ENCODE measurements around the gene SOS2. TPM values are rescaled to one million over a fixed set of nuclear protein-coding genes. Genes with fewer than 3 reads are reported as not detected.

Gene SOS2
- total and polyA plus RNA-seq, 10 of the 15 experiments (the other 5 are each of a cell fraction or from before 2014, with no cell fraction given), result 2.1 to 16.8 (median 8.4) TPM

GRCh38 chr14:50215416-50215815 lies 16.0 kb downstream of the SOS2 start:
- no TSS peak for BruUV-seq (replicated peaks)
- no peak for ATAC-seq
- no peak for FAIRE-seq
- CTCF ChIA-PET, result interaction anchor here (1.1 kb wide), 1 partner anchor 11 kb away, joined by 3 read pairs; no protein-coding TSS in a partner anchor
- no peaks in the 10 kb centered on the region for H3K4me1 ChIP-seq (ENCODE audit: control insufficient read depth, insufficient read depth, low read length)
- SMC1A ChIA-PET (ENCODE audit: uncharacterized antibody, unreplicated experiment), result no interaction called here
- no peak for DNase-seq (ENCODE audit: low read depth, low spot score)
- RAD21 ChIA-PET (ENCODE audit: unreplicated experiment), result no interaction called here
- H3K36me3 ChIP-seq (ENCODE audit: control insufficient read depth in 2 of 2, insufficient read depth in 2 of 2, low read length in 1 of 2), result no peaks in the 10 kb centered on the region
- WGBS (ENCODE audit: insufficient coverage, insufficient replicate concordance, low lambda C conversion rate, missing lambda C conversion rate), result 100% methylated on average over 2 of the region's 2 CpGs
- in situ Hi-C loops (cut with MboI), result no loop called here
- TF ChIP-seq HSF1 (IDR thresholded peaks at IDR 0.05; ENCODE audit: low read depth, low read length), result no peak
- H3K27ac ChIP-seq (ENCODE audit: control insufficient read depth, insufficient read depth), result no peak overlapping the region
- H3K27me3 ChIP-seq (replicated peaks in 1 of 2; ENCODE audit: control insufficient read depth in 2 of 2, insufficient read depth in 2 of 2, low read length in 1 of 2), result no peaks in the 10 kb centered on the region
- no peak overlapping the region for H3K4me3 ChIP-seq
- POLR2A ChIA-PET, result no interaction called here
- intact Hi-C loops (cut with micrococcal nuclease; ENCODE audit: unreplicated experiment), result no loop called here
- H3K9me3 ChIP-seq (replicated peaks; ENCODE audit: control insufficient read depth, insufficient read depth, low read length), result no peaks in the 10 kb centered on the region
- H3K9ac ChIP-seq (ENCODE audit: control insufficient read depth, insufficient read depth, low read length), result no peak overlapping the region
- H2AFZ ChIP-seq (ENCODE audit: control insufficient read depth, low read depth, low read length), result no peak overlapping the region
- H3K79me2 ChIP-seq (ENCODE audit: control insufficient read depth, insufficient read depth, low read length), result peaks cover 4% of the 10 kb centered on the region
- H4K20me1 ChIP-seq (ENCODE audit: control insufficient read depth, insufficient read depth), result no peaks in the 10 kb centered on the region
- no peak overlapping the region for H3K4me2 ChIP-seq (ENCODE audit: control insufficient read depth, insufficient read depth)

- FAIRE-seq, result no peak
- no peak for ATAC-seq
- DNase-seq (ENCODE audit: low read depth, low spot score), result no peak
- intact Hi-C loops (cut with micrococcal nuclease; ENCODE audit: unreplicated experiment) (no loop called here), in situ Hi-C loops (cut with MboI) (no loop called here)
- SMC1A ChIA-PET (ENCODE audit: uncharacterized antibody, unreplicated experiment), result no interaction called here
- CTCF ChIA-PET, result no interaction called here
- no peaks in the 10 kb centered on the region for H4K20me1 ChIP-seq (ENCODE audit: control insufficient read depth, insufficient read depth)
- H3K9ac ChIP-seq (ENCODE audit: control insufficient read depth, insufficient read depth, low read length), result no peak overlapping the region
- no peaks in the 10 kb centered on the region for H3K9me3 ChIP-seq (replicated peaks; ENCODE audit: control insufficient read depth, insufficient read depth, low read length)
- H3K27me3 ChIP-seq (replicated peaks in 1 of 2; ENCODE audit: control insufficient read depth in 2 of 2, insufficient read depth in 2 of 2, low read length in 1 of 2), result no peaks in the 10 kb centered on the region
- no peaks in the 10 kb centered on the region for H3K36me3 ChIP-seq (ENCODE audit: control insufficient read depth in 2 of 2, insufficient read depth in 2 of 2, low read length in 1 of 2)
- 94% methylated on average over 2 of the region's 2 CpGs for WGBS (ENCODE audit: insufficient coverage, insufficient replicate concordance, low lambda C conversion rate, missing lambda C conversion rate)
- H3K27ac ChIP-seq (ENCODE audit: control insufficient read depth, insufficient read depth), result no peak overlapping the region
- H3K79me2 ChIP-seq (ENCODE audit: control insufficient read depth, insufficient read depth, low read length), result peaks cover 3% of the 10 kb centered on the region
- no peak overlapping the region for H2AFZ ChIP-seq (ENCODE audit: control insufficient read depth, low read depth, low read length)
- RAD21 ChIA-PET (ENCODE audit: unreplicated experiment), result no interaction called here
- no peak overlapping the region for H3K4me2 ChIP-seq (ENCODE audit: control insufficient read depth, insufficient read depth)
- BruUV-seq (replicated peaks), result no TSS peak
- POLR2A ChIA-PET, result interaction anchor here (0.7 kb wide), 1 partner anchor 38 kb away, joined by 3 read pairs; no protein-coding TSS in a partner anchor
- H3K4me1 ChIP-seq (ENCODE audit: control insufficient read depth, insufficient read depth, low read length), result no peaks in the 10 kb centered on the region
- H3K4me3 ChIP-seq, result no peak overlapping the region
- TF ChIP-seq HSF1 (IDR thresholded peaks at IDR 0.05; ENCODE audit: low read depth, low read length) (no peak), PML (IDR thresholded peaks at IDR 0.05; ENCODE audit: low read length) (no peak), JUNB (IDR thresholded peaks at IDR 0.05) (no peak), ZNF217 (IDR thresholded peaks at IDR 0.05) (no peak), ETV6 (conservative IDR thresholded peaks at IDR 0.05 in 1 of 2, IDR thresholded peaks at IDR 0.05 in 1 of 2; ENCODE audit: borderline replicate concordance in 1 of 2, low read depth in 1 of 2) (no peak), PAX8 (IDR thresholded peaks at IDR 0.05) (no peak), BCL3 (IDR thresholded peaks at IDR 0.05; ENCODE audit: borderline replicate concordance, insufficient read depth, low read depth, low read length, poor library complexity, severe bottlenecking) (no peak), ZNF592 (IDR thresholded peaks at IDR 0.05) (no peak)
Observed at GRCh38 chr14:50213795-50214194, 17.6 kb downstream of the SOS2 start.
